NCI-H2107 treated with DMSO at 0.1 percent for 48 hours (cell line): ENCODE measurements around the gene SCFD2.

Experiments used
- DNase-seq: peaks from one replicate; lab custom pipeline; 2025; ENCODE audit not compliant: unreplicated experiment; lab: John Stamatoyannopoulos, UW

SCFD2 gene

DNA sequence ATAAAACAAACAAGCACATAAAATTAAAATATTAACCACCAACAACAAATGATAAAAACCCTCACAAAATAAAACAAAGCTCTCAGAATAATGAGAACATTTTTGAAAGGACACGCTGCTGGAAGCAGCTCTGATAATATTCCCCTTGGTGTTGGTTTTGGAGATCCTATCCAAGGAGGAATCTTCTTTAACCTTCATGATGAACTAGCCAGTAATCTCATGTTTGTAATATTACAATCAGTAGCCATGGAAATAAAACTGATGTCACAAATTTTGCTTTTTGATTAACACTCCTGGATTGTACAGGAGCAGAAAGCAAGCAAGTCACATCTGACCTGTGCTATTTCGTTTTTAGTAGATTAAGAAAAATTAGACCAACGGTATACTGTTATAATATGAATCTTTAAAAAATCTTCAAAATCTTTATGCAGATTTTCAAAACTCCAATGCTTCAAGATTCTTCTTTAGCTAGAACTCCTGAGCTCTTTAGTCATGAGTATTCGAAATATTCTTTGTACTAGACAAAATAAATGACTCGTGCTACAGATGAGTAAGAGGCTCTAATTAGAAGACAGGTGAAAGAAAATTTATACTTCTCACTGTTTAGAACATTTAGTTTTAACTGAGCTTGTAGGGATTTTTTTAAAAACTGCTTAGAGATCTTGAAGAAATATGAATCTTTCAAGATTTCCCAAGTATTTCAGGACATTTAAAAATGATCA is 349.6 kb downstream of the SCFD2 start:
- DNase-seq, result no peak

DNA sequence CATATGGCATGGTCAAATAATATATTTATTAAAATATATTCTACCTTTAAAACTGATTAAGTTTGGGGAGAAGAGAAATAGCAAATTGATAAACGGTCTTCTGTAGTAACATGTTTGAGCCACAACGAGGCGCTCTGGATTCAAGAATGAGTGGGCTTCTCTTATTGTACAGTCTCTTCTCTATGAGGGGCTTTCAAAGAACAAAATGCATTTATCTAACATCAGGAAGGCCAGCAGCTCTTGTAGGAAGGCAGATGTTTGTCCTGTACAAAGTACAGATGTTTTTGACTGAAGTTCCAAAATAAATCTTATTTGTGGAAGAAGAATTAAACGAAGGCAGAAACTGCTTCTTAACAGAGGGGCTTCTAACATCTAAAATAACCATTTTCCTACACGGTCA is 350.2 kb downstream of the SCFD2 start:
- DNase-seq, result peak; percentile 27

GRCh38 chr4:53014881-53015280 is 351.0 kb downstream of the SCFD2 start:
- no peak for DNase-seq

GRCh38 chr4:53013873-53014775 is 351.7 kb downstream of the SCFD2 start:
- no peak for DNase-seq

GRCh38 chr4:53012738-53013137 is 353.1 kb downstream of the SCFD2 start:
- no peak for DNase-seq

- DNase-seq, result no peak
Measured at GRCh38 chr4:53011259-53011905, 354.5 kb downstream of the SCFD2 start.

DNA sequence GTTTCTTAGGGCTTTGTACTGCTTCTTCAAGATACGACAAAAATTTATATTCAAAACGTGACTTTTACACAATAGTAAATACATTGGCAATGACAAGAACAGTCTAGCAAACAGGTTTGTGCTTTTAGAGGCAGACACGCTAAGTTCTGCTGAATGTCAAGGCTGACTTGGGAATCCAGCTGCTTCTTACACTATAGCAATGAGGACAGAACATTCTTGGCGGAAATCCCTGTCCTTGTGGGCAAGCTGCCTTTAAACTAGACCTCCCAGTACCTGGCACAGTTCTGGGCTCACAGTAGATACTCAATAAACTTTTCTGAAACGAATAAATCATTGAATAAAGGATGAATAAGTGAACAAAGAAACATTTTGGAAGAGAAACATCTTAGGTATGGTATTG is 355.5 kb downstream of the SCFD2 start:
- DNase-seq, result no peak

- DNase-seq, result no peak
Measured at GRCh38 chr4:53009824-53010223, 356.0 kb downstream of the SCFD2 start.

DNA sequence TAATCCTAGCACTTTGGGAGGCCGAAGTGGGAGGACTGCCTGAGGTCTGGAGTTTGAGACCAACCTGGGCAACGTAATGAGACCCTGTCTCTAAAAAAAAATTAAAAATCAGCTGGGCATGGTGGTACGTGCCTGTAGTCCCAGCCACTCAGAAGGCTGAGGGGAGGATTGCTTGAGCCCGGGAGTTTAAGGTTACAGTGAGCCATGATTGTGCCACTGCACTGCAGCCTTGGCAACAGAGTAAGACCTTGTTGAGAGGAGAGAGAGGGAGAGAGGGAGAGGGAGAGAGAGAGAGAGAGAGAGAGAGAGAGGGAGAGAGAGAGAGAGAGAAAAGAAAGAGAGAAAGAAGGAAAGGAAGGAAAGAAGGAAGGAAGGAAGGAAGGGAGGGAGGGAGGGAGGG is 358.8 kb downstream of the SCFD2 start:
- DNase-seq, result no peak

GRCh38 chr4:53005808-53006207 is 360.1 kb downstream of the SCFD2 start:
- DNase-seq, result no peak

GRCh38 chr4:53005149-53005546 is 360.7 kb downstream of the SCFD2 start:
- no peak for DNase-seq

DNA sequence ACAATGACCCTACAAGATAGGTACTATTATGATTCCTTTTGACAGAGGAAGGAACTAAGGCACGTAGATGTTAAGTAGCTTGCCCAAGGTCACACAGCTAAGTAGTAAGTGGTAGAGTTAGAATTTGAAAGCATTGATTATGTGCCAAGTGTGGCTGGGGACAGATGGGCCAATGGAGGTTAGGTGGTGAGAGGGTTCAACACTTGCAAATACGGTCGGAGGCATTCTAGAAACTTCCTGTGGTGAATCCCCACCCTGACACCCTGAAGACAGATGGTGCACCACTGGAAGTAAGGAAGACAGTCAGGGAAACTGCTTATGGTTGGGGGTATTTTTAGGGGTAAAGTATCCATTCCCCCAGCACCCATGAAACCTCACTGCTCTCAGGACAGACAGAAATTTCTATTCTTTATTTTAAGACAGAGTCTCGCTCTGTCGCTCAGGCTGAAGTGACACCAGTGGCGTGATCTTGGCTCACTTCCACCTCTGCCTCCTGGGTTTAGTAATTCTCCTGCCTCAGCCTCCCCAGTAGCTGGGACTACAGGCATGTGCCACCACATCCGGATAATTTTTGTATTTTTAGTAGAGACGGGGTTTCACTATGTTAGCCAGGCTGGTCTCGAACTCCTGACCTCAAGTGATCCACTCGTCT is 361.2 kb downstream of the SCFD2 start:
- no peak for DNase-seq

GRCh38 chr4:53003959-53004358 is 361.9 kb downstream of the SCFD2 start:
- no peak for DNase-seq

GRCh38 chr4:53000560-53000959 is 365.3 kb downstream of the SCFD2 start:
- DNase-seq, result no peak

DNA sequence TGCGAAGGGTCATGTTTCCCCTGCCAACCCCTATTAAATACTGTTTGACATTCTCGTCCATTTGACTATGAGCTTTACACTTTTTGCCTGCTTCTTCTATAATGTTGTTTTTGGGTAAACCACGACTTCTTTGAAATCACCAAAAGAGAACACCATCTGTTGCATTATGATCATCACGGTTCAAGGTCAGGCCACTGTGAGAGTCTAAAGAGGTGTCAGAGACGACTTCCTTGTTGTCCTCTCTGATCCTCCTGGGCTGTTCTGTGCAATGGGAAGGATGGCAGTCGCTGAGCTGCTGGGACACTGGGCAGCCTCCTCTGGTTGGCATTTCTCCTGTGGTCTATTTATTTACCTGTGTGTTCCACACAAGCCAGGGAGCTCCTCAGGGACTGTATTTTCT is 366.2 kb downstream of the SCFD2 start:
- no peak for DNase-seq

- no peak for DNase-seq
Measured at GRCh38 chr4:52998413-52998812, 367.4 kb downstream of the SCFD2 start.

GRCh38 chr4:52997132-52997416 is 368.8 kb downstream of the SCFD2 start:
- DNase-seq, result no peak

DNA sequence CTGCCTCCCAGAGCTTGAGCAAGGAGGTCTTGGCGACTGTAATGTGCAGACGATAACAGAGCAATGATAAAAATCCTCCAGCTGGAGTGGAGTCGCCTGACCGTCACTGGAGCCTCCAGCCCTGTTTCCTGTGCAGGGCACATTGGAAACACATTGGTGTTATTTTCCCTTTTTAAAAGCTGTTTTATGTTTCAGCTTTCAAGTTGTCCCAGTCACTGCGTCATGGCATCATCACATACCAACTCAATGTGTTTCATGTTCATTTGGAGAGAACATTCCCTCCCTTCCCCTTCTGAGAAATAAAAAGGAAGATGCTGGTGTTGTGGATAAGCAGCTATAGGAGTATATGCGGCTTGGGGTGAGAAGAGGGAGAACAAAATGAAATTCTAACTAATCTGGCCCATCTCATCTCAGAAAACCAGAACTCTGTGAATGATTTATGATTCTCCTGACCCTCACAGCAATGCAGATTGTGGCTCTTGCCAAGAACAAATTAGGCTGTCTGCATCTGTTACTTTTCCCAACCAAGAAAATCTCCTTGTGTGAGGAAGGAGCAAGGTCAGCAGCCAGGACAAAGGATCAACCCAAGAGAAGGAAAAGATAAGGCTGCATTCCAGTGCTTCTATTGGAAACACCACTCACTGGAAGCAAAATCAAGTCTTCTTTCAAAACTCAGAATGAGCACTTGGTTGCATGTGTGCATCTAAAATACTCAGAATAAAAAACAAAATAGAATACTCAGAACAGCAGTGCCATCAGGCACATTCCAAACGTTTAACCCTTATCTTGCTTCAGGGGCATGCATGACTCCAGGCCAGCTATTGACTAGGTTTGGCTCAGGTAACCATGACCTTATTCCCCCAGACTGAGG is 369.4 kb downstream of the SCFD2 start:
- DNase-seq, result no peak

DNA sequence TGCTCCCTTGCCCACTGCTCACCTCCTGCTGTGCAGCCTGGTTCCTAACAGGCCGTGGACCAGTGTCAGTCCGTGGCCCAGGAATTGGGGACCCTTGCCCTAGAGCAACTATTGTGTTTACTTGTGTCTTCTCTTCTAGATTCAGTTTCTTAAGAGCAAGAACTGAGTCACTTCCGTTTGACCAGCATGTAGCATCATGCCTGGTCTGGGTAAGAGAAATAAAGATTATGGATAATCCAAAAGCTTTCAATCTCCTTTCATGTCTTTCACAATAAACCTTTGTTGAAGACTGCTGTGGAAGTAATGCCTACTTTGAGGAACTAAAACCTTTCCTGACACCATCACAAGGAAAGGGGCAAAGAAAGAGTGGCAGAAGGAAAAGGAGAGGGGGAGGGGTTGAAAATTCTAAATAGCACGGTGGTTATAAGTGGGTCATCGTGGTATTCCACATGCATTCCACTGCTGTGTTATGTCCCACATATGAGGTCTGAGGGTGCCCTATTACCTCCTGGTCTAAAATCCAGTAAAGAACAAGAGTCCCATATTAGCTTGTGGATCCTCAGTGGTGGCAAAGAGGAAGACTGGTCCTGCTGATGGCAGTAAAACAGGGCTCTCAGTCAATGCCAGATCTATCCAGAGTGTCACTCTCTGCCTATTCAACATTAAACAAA is 370.4 kb downstream of the SCFD2 start:
- no peak for DNase-seq

- DNase-seq, result no peak
Measured at GRCh38 chr4:52994567-52994966, 371.3 kb downstream of the SCFD2 start.
